IMR-90 (cell line): ENCODE results near the gene OVCA2. TPM values are rescaled to one million over a fixed set of nuclear protein-coding genes. Genes with fewer than 3 reads are reported as not detected.
A peak's percentile ranks its signal among the peaks of the same experiment; 100 is the strongest.

Experiments
- ATAC-seq: fragments of 200-7000 bp; cut with Tn5 transposase; 2 replicates; pipeline ENCODE4 v1.9.1; 2020; ENCODE audit warnings: low read depth, mild to moderate bottlenecking, moderate library complexity
- BruUV-seq: library from RNA; stranded (reverse); fragments of 400-500 nt; replicated peaks from 2 replicates; lab custom pipeline; 2021; lab: Mats Ljungman, UMichigan
- CTCF ChIA-PET: fragments of 300-600 bp; formaldehyde crosslinking; extraction: SDS; loops from one replicate; lab custom pipeline; 2021; ENCODE audit warnings: antibody characterized with exemption; lab: Yijun Ruan, JAX
- POLR2A ChIA-PET: fragments of 300-600 bp; sonication (Branson Sonifier 250); formaldehyde crosslinking; loops from one replicate; lab custom pipeline; 2022; ENCODE audit warnings: antibody characterized with exemption; ENCODE audit not compliant: unreplicated experiment; lab: Charles Lee
- DNase-seq: peaks from one replicate; pipeline ENCODE4 v3.0.0; 2013
- H2AFZ ChIP-seq: replicated peaks from 2 replicates; pipeline ENCODE3; 2013; ENCODE audit warnings: low read length, mild to moderate bottlenecking; ENCODE audit not compliant: poor library complexity
- H2AK5ac ChIP-seq: 2 replicates; pipeline ENCODE4 v1.6.1; 2013; ENCODE audit warnings: low read depth, low read length, inconsistent platforms
- H2AK9ac ChIP-seq: replicated peaks from 2 replicates; pipeline ENCODE3; 2013; ENCODE audit warnings: mild to moderate bottlenecking, low read depth, low read length, moderate library complexity; ENCODE audit not compliant: poor library complexity
- H2BK120ac ChIP-seq: 2 replicates; pipeline ENCODE4 v1.6.1; 2013; ENCODE audit warnings: low read depth, low read length, inconsistent platforms
- H2BK15ac ChIP-seq: 3 replicates; pipeline ENCODE4 v1.6.1; 2013; ENCODE audit warnings: low read depth, low read length, inconsistent platforms
- H2BK20ac ChIP-seq: 2 replicates; pipeline ENCODE4 v1.6.1; 2013; ENCODE audit warnings: low read depth, mild to moderate bottlenecking, inconsistent platforms, low read length, moderate library complexity
- H2BK5ac ChIP-seq: 2 replicates; pipeline ENCODE4 v1.6.1; 2013; ENCODE audit warnings: mild to moderate bottlenecking, low read depth, low read length, inconsistent platforms; ENCODE audit not compliant: poor library complexity, severe bottlenecking
- H3K14ac ChIP-seq: replicated peaks from 2 replicates; pipeline ENCODE4 v1.6.1; 2013; ENCODE audit warnings: low read depth, low read length, inconsistent platforms
- H3K18ac ChIP-seq: 2 replicates; pipeline ENCODE4 v1.6.1; 2013; ENCODE audit warnings: low read depth, low read length, control low read depth
- H3K23ac ChIP-seq: 2 replicates; pipeline ENCODE4 v1.6.1; 2013; ENCODE audit warnings: low read depth, low read length, inconsistent platforms
- H3K27ac ChIP-seq: 2 replicates; pipeline ENCODE4 v1.5.1; 2013; ENCODE audit warnings: mild to moderate bottlenecking, control low read depth, low read length; ENCODE audit not compliant: insufficient read depth
- H3K27me3 ChIP-seq: 2 replicates; pipeline ENCODE4 v1.6.1; 2013; ENCODE audit warnings: low read length; ENCODE audit not compliant: control insufficient read depth, insufficient read depth
- H3K36me3 ChIP-seq: 2 replicates; pipeline ENCODE4 v1.6.1; 2013; ENCODE audit warnings: low read length, mixed read lengths; ENCODE audit not compliant: control insufficient read depth, insufficient read depth
- H3K4ac ChIP-seq: 2 replicates; pipeline ENCODE4 v1.6.1; 2013; ENCODE audit warnings: low read depth, low read length, inconsistent platforms
- H3K4me1 ChIP-seq: 2 replicates; pipeline ENCODE4 v1.6.1; 2013; ENCODE audit warnings: low read length, mixed read lengths; ENCODE audit not compliant: control insufficient read depth, insufficient read depth
- H3K4me2 ChIP-seq: 2 replicates; pipeline ENCODE4 v1.6.1; 2013; ENCODE audit warnings: low read depth, mild to moderate bottlenecking, control low read depth, low read length, moderate library complexity
- H3K4me3 ChIP-seq: 2 replicates; pipeline ENCODE4 v1.5.1; 2013; ENCODE audit warnings: low read depth, mild to moderate bottlenecking, control low read depth, low read length, moderate library complexity; ENCODE audit not compliant: insufficient read depth
- H3K56ac ChIP-seq: 2 replicates; pipeline ENCODE4 v1.6.1; 2013; ENCODE audit warnings: low read length, inconsistent platforms; ENCODE audit not compliant: insufficient read depth; ENCODE audit errors: extremely low read depth
- H3K79me1 ChIP-seq, 2 experiments: 2 replicates each; pipeline ENCODE4 v1.6.1; 2013; ENCODE audit warnings: low read length in 2 of 2, inconsistent platforms in 1 of 2, low read depth in 1 of 2
- H3K9ac ChIP-seq: 2 replicates; pipeline ENCODE4 v1.6.1; 2013; ENCODE audit warnings: low read depth, low read length, control low read depth
- H3K9me1 ChIP-seq: 2 replicates; pipeline ENCODE4 v1.6.1; 2013; ENCODE audit warnings: low read length, inconsistent platforms; ENCODE audit not compliant: insufficient read depth
- H3K9me3 ChIP-seq: 2 replicates; pipeline ENCODE4 v1.6.1; 2013; ENCODE audit warnings: low read length; ENCODE audit not compliant: control insufficient read depth, insufficient read depth
- H4K20me1 ChIP-seq: 2 replicates; pipeline ENCODE4 v1.6.1; 2013; ENCODE audit warnings: low read length, inconsistent platforms; ENCODE audit not compliant: insufficient read depth
- H4K5ac ChIP-seq: 2 replicates; pipeline ENCODE4 v1.6.1; 2013; ENCODE audit warnings: mild to moderate bottlenecking, low read depth, low read length, control low read depth
- H4K8ac ChIP-seq, 2 experiments: 2 replicates each; pipeline ENCODE4 v1.6.1; 2013; ENCODE audit warnings: low read depth in 2 of 2, low read length in 2 of 2, control low read depth in 1 of 2, inconsistent platforms in 1 of 2
- H4K91ac ChIP-seq: 2 replicates; pipeline ENCODE4 v1.6.1; 2013; ENCODE audit warnings: low read depth, low read length, inconsistent platforms; ENCODE audit not compliant: insufficient read depth
- BHLHE40 ChIP-seq: fragments of 150-350 bp; IDR thresholded peaks from 2 replicates; pipeline ENCODE4 v1.6.1; 2016; ENCODE audit warnings: mild to moderate bottlenecking, low read depth, low read length
- CHD1 ChIP-seq: IDR thresholded peaks from 2 replicates; pipeline ENCODE4 v1.6.1; 2012; ENCODE audit warnings: low read depth, low read length, improper control_type of control experiment
- FOS ChIP-seq: fragments of 150-350 bp; IDR thresholded peaks from 2 replicates; pipeline ENCODE4 v1.6.1; 2016; ENCODE audit warnings: low read depth, low read length
- MAFK ChIP-seq: IDR thresholded peaks from 2 replicates; pipeline ENCODE4 v1.6.1; 2012; ENCODE audit warnings: low read depth, low read length, improper control_type of control experiment
- NFE2L2 ChIP-seq: fragments of 150-350 bp; IDR thresholded peaks from 2 replicates; pipeline ENCODE4 v1.6.1; 2016; ENCODE audit warnings: low read depth, mild to moderate bottlenecking, low read length
- POLR2A ChIP-seq: IDR thresholded peaks from 2 replicates; pipeline ENCODE4 v1.6.1; 2012; ENCODE audit warnings: mild to moderate bottlenecking, low read depth, low read length
- RFX5 ChIP-seq: IDR thresholded peaks from 2 replicates; pipeline ENCODE4 v1.8.0; 2012; ENCODE audit warnings: low read depth, mild to moderate bottlenecking, low read length, moderate library complexity
- WGBS, 2 experiments: methylation state at CpG; one replicate each; pipeline versions ENCODE4 v1.1.5 to v1.1.7; 2013; ENCODE audit warnings: missing lambda C conversion rate in 2 of 2; ENCODE audit not compliant: insufficient read length in 1 of 2; ENCODE audit errors: extremely low coverage in 2 of 2; 5-methylcytosine and 5-hydroxymethylcytosine counted together
- dilution Hi-C: fragments of 300-500 bp; cut with HindIII; formaldehyde crosslinking; loops from one replicate; pipeline ENCODE4 v1.14.3; 2018; ENCODE audit warnings: low sequenced_read_pairs; ENCODE audit not compliant: unreplicated experiment
- in situ Hi-C: fragments of 300-500 bp; cut with MboI; formaldehyde crosslinking; loops from 3 replicates; pipeline ENCODE4 v1.14.3; 2019; ENCODE audit warnings: low sequenced_read_pairs, inconsistent platforms, mixed read lengths
- intact Hi-C: fragments of 100-400 bp; cut with micrococcal nuclease; formaldehyde crosslinking; loops from 2 replicates; pipeline ENCODE4 v1.10.0; 2022
- polyA plus RNA-seq, 3 experiments: library from polyadenylated mRNA; depleted of rRNA; stranded (reverse); fragments of >200 nt; gene quantifications; 2 replicates each; pipeline ENCODE4 v1.2.3, GENCODE V29; 2012; ENCODE audit warnings: low replicate concordance in 1 of 3
- total RNA-seq: library from RNA; depleted of rRNA; stranded (reverse); fragments of >200 nt; gene quantifications from 2 replicates; pipeline ENCODE4 v1.2.3, GENCODE V29; 2012
- TF ChIP-seq, protein P1 (sequence below): conservative IDR thresholded peaks from 2 replicates; pipeline ENCODE4 v1.5.1; 2012; ENCODE audit warnings: mild to moderate bottlenecking, low read depth, low read length, improper control_type of control experiment

OVCA2 gene
- total and polyA plus RNA-seq, 2 of the 4 experiments (the other 2 are of a cell fraction): 38.7 to 46.9 TPM

GRCh38 chr17:2082003-2082781 lies 40.4 kb downstream of the OVCA2 start:
- peak overlapping the region; percentile 61; the same call in 1 of the 2 replicates for H2BK20ac ChIP-seq
- H3K4me1 ChIP-seq: peaks cover 28% of the 10 kb centered on the region
- peak overlapping the region; percentile 60 for H2AFZ ChIP-seq
- peaks cover 29% of the 10 kb centered on the region for H3K36me3 ChIP-seq
- BruUV-seq: no TSS peak
- TF ChIP-seq NFE2L2 (no peak), RFX5 (no peak), CHD1 (no peak), MAFK (no peak), BHLHE40 (no peak), FOS (no peak), POLR2A (no peak)
- TF ChIP-seq, protein P1, sequence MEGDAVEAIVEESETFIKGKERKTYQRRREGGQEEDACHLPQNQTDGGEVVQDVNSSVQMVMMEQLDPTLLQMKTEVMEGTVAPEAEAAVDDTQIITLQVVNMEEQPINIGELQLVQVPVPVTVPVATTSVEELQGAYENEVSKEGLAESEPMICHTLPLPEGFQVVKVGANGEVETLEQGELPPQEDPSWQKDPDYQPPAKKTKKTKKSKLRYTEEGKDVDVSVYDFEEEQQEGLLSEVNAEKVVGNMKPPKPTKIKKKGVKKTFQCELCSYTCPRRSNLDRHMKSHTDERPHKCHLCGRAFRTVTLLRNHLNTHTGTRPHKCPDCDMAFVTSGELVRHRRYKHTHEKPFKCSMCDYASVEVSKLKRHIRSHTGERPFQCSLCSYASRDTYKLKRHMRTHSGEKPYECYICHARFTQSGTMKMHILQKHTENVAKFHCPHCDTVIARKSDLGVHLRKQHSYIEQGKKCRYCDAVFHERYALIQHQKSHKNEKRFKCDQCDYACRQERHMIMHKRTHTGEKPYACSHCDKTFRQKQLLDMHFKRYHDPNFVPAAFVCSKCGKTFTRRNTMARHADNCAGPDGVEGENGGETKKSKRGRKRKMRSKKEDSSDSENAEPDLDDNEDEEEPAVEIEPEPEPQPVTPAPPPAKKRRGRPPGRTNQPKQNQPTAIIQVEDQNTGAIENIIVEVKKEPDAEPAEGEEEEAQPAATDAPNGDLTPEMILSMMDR: no peak
- ChIA-PET CTCF (interaction anchor here (0.6 kb wide), 1 partner anchor 452 kb away, joined by 4 read pairs; no protein-coding TSS in a partner anchor), POLR2A (no interaction called here)
- H3K56ac ChIP-seq: no peak overlapping the region; the same call in 1 of the 2 replicates
- no peak overlapping the region for H3K4me3 ChIP-seq
- peak overlapping the region; percentile 94 for H2AK5ac ChIP-seq
- H3K23ac ChIP-seq: peak overlapping the region; percentile 86; the same call in 1 of the 2 replicates
- H3K79me1 ChIP-seq: peaks cover 0 to 69% of the 10 kb centered on the region in 2 experiments; a peak in 2 of 4 replicates
- H3K4me2 ChIP-seq: no peak overlapping the region
- H2BK15ac ChIP-seq: peak overlapping the region; percentile 71; the same call in 2 of the 3 replicates
- peak overlapping the region; percentile 72 for H2BK120ac ChIP-seq
- DNase-seq (peak; percentile 41), ATAC-seq (no peak)
- no peak overlapping the region for H3K9ac ChIP-seq
- H3K9me3 ChIP-seq: no peaks in the 10 kb centered on the region
- H4K91ac ChIP-seq: peak overlapping the region; percentile 65; the same call in 1 of the 2 replicates
- WGBS, 2 experiments: 70% methylated on average over 6 of the region's 9 CpGs; no CpG with 5 or more reads in 1 of the 2 experiments
- peak overlapping the region in 1 of 2 experiments; percentile 59; a peak in 3 of 4 replicates for H4K8ac ChIP-seq
- peak overlapping the region; percentile 92 for H3K14ac ChIP-seq
- H4K5ac ChIP-seq: peak overlapping the region; percentile 37; the same call in 1 of the 2 replicates
- in situ Hi-C loops (no loop called here), intact Hi-C loops (no loop called here), dilution Hi-C loops (no loop called here)
- peak overlapping the region; percentile 13; the same call in 1 of the 2 replicates for H3K18ac ChIP-seq
- H4K20me1 ChIP-seq: no peaks in the 10 kb centered on the region
- peak overlapping the region; percentile 74 for H3K4ac ChIP-seq
- peak overlapping the region; percentile 80 for H2BK5ac ChIP-seq
- peaks cover 45% of the 10 kb centered on the region for H3K9me1 ChIP-seq
- H2AK9ac ChIP-seq: peak overlapping the region; percentile 75
- no peaks in the 10 kb centered on the region for H3K27me3 ChIP-seq
- 0 out of 2 replicates have a peak overlapping the region, but pooled peaks have one; percentile 2 for H3K27ac ChIP-seq
